Ishikawa (cell line): ENCODE results near the gene FOXA2.

Source experiments
- CEBPB ChIP-seq: IDR thresholded peaks from 2 replicates; pipeline ENCODE4 v1.6.1; 2012
- CREB1 ChIP-seq: IDR thresholded peaks from 2 replicates; pipeline ENCODE4 v1.6.1; 2012; ENCODE audit warnings: low read depth
- EGR1 ChIP-seq: IDR thresholded peaks from 2 replicates; pipeline ENCODE4 v1.6.1; 2012
- EP300 ChIP-seq: IDR thresholded peaks from 2 replicates; pipeline ENCODE4 v1.6.1; 2012; ENCODE audit warnings: borderline replicate concordance
- FOXM1 ChIP-seq: IDR thresholded peaks from 2 replicates; pipeline ENCODE4 v1.6.1; 2012; ENCODE audit warnings: low read depth, borderline replicate concordance
- MAX ChIP-seq: IDR thresholded peaks from 2 replicates; pipeline ENCODE4 v1.6.1; 2012
- NFIC ChIP-seq: IDR thresholded peaks from 2 replicates; pipeline ENCODE4 v1.6.1; 2012
- RAD21 ChIP-seq: IDR thresholded peaks from 2 replicates; pipeline ENCODE4 v1.6.1; 2012; ENCODE audit warnings: low read depth
- REST ChIP-seq: IDR thresholded peaks from 2 replicates; pipeline ENCODE4 v1.6.1; 2012; ENCODE audit warnings: low read depth, mild to moderate bottlenecking
- TAF1 ChIP-seq: IDR thresholded peaks from 2 replicates; pipeline ENCODE4 v1.6.1; 2012; ENCODE audit warnings: low read depth, mild to moderate bottlenecking
- TCF12 ChIP-seq: IDR thresholded peaks from 2 replicates; pipeline ENCODE4 v1.6.1; 2012; ENCODE audit warnings: low read depth
- TEAD4 ChIP-seq: IDR thresholded peaks from 2 replicates; pipeline ENCODE4 v1.6.1; 2012
- USF1 ChIP-seq: IDR thresholded peaks from 2 replicates; pipeline ENCODE4 v1.6.1; 2012
- YY1 ChIP-seq: IDR thresholded peaks from 2 replicates; pipeline ENCODE4 v1.6.1; 2012; ENCODE audit warnings: low read depth
- ZBTB7A ChIP-seq: IDR thresholded peaks from 2 replicates; pipeline ENCODE4 v1.6.1; 2012; ENCODE audit warnings: low read depth

FOXA2 gene

DNA sequence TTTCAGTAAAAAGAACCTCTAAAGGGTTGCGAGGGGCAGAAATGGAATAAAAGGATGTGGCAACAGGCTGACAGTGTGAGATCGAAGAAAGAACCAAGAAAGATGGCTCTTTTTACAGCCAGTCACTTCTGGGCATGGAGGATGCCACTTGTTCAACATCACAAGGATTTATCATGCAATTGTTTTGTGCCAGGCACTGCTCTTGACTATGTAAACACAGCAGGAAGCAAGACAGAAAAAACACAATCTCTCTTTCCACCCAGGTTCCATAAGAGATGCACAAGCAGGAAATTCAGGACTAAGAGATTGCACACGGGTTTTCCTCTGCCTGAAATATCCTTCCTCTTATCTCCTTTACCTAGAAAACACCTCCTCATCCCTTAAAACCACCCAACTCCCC lies 38.0 kb downstream of the FOXA2 start:
- TF ChIP-seq CREB1, result no peak
- no peak for TF ChIP-seq EP300
- no peak for TF ChIP-seq TAF1
- TF ChIP-seq EGR1, result no peak

- TF ChIP-seq EP300 (no peak), TAF1 (no peak), ZBTB7A (no peak), USF1 (no peak), FOXM1 (no peak)
Measured at GRCh38 chr20:22545045-22545444, 39.3 kb downstream of the FOXA2 start.

GRCh38 chr20:22544462-22544861 lies 39.9 kb downstream of the FOXA2 start:
- TF ChIP-seq TCF12, result no peak

DNA sequence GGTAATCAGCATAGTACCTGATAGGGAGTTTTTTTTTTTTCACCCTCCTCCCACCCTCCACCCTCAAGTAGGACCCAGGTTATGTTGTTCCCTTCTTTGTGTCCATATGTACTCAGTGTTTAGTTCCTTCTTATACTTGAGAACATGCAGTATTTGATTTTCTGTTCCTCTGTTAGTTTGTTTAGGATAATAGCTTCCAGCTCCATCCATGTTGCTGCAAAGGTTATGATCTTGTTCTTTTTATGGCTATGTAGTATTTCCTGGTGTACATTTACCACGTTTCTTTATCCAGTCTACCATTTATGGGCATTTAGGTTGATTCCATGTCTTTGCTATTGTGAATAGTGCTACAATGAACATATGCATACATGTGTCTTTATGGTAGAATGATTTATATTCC lies 41.9 kb downstream of the FOXA2 start:
- no peak for TF ChIP-seq MAX
- TF ChIP-seq EP300, result no peak
- TF ChIP-seq CEBPB, result no peak
- TF ChIP-seq NFIC, result no peak

- TF ChIP-seq ZBTB7A (no peak), TAF1 (no peak), EP300 (no peak), USF1 (no peak), REST (no peak), CEBPB (no peak), RAD21 (no peak), MAX (no peak), FOXM1 (no peak), NFIC (no peak), TEAD4 (no peak)
Measured at GRCh38 chr20:22540832-22541231, 43.5 kb downstream of the FOXA2 start.

- no peak for TF ChIP-seq TCF12
- no peak for TF ChIP-seq EGR1
- TF ChIP-seq TAF1, result no peak
- TF ChIP-seq CREB1, result no peak
- TF ChIP-seq MAX, result no peak
- no peak for TF ChIP-seq RAD21
- no peak for TF ChIP-seq USF1
- TF ChIP-seq YY1, result no peak
- TF ChIP-seq EP300, result no peak
- TF ChIP-seq TEAD4, result no peak
- TF ChIP-seq CEBPB, result no peak
- no peak for TF ChIP-seq ZBTB7A
- TF ChIP-seq REST, result no peak
- no peak for TF ChIP-seq FOXM1
- TF ChIP-seq NFIC, result no peak
Measured at GRCh38 chr20:22536956-22537756, 47.2 kb downstream of the FOXA2 start.
